GM12891 (cell line): ENCODE results near the gene NUBP1.
"Not testable (repeated sequence)": the region's sequence is repeated elsewhere in the genome, so short reads cannot be mapped to it uniquely, and the experiment has no call there.

Experiments
- POLR2A ChIP-seq: IDR thresholded peaks from 2 replicates; pipeline ENCODE4 v1.6.1; 2011; ENCODE audit warnings: low read depth, low read length, control low read depth
- POLR2AphosphoS5 ChIP-seq: IDR thresholded peaks from 2 replicates; pipeline ENCODE4 v1.6.1; 2011; ENCODE audit warnings: low read depth, low read length, control low read depth
- POU2F2 ChIP-seq: IDR thresholded peaks from 2 replicates; pipeline ENCODE4 v1.6.1; 2011; ENCODE audit warnings: low read depth, mild to moderate bottlenecking, control low read depth, low read length, moderate library complexity

GRCh38 chr16:10776923-10777322, 33.3 kb downstream of the NUBP1 start:
- not testable (repeated sequence) for TF ChIP-seq POLR2A, POU2F2, POLR2AphosphoS5
